Dermis blood vessel endothelial cell (primary cell): ENCODE measurements around the gene AMPD3. TPM values are rescaled to one million over a fixed set of nuclear protein-coding genes. Genes with fewer than 3 reads are reported as not detected.
A peak's percentile ranks its signal among the peaks of the same experiment; 100 is the strongest.

ENCODE experiments used
- DNase-seq: peaks from one replicate; pipeline ENCODE4 v3.0.0; 2010
- total RNA-seq: library from RNA; depleted of rRNA; stranded (reverse); fragments of >200 nt; gene quantifications from 2 replicates; pipeline ENCODE4 v1.2.3, GENCODE V29; 2014

The AMPD3 gene
- total RNA-seq, 1 donor from 2014 or later, result 1.0 TPM

- DNase-seq, result no peak
Observed at GRCh38 chr11:10438458-10438857, 16.6 kb upstream of the AMPD3 start.

GRCh38 chr11:10439351-10439750 is 15.7 kb upstream of the AMPD3 start:
- DNase-seq, result no peak

GRCh38 chr11:10439924-10440323 is 15.1 kb upstream of the AMPD3 start:
- DNase-seq, result no peak

- DNase-seq, result no peak
Observed at GRCh38 chr11:10440401-10440800, 14.7 kb upstream of the AMPD3 start.

DNA sequence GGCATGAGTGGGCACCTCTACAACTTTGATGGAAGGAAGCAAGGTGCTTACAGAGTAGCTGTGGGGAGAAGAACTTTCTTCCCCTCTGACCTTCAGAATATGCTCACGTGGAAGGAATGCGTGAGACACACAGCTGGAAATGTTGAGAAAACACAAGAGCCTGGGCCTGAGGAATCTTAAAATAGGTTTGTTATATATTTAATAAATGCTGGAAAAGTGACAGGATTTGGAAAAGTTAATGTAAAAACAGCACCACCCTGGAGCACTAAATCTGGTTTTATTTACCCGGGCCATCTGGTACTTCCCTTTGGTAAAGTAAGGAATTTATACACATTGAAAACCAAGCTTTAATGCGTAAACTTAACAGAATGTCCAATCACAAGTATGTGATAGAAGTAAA is 14.0 kb upstream of the AMPD3 start:
- no peak for DNase-seq

DNA sequence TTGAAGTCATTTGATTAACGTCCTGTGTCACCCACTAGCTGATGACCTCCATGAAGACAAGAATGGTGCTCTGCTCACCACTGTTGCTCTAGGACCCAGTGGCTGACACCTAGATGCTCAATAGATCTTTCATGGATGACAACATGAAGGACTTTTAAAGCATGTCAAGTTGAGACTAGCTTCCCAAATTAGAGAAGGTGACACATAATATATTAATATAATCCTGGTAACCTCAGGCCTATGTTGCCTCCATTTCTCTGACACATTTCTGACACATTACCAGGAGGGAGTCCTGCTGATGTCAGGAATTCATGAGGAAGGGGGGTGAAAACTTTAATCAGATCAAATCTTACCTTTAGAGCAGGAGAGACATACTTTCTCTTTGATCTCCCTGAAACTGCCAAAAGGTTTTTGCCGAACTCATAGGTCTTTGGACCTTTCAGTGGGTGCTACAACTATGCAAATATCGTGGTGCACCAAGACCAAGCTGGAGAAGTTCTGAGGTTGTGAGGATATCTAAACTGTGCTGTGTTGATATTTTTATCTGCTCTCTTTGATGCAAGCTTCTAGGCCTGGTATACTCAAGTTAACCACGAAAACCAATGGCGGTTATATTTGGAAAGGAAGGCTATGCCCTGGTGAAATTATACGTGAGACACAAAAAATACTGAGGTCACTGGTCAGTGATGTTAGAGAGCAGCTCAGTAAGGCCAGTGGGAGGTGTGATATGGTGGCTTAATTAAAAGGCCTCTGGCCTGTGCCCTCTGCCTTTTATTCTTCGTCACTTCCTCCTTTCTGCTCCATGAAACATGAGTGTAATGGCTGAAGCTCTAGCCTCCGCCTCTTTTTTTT is 13.2 kb upstream of the AMPD3 start:
- DNase-seq, result no peak

- no peak for DNase-seq
Observed at GRCh38 chr11:10443152-10443551, 11.9 kb upstream of the AMPD3 start.

DNA sequence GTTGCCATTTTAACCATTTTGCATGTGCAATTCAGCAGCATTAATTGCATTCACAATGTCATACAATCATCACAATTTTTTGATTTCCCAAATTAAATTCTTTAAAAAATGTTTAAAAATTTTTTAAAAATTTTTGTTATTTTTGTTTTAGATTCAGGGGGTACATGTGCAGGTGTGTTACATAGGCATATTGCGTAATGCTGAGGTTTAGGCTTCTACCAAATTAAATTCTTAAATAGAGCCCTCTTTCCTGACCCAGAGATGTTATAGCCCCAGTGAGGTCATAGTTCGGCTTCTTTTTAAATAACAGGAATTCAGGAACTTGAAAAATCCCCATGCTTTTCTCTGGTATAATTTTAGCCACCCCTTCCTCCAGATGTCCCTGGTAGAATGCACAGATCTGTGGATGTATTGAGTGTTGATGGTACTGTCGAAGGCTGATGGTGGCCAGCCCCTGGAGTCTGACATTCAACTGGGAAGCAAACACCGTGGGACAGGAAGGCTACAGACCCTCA is 11.3 kb upstream of the AMPD3 start:
- DNase-seq, result no peak

DNA sequence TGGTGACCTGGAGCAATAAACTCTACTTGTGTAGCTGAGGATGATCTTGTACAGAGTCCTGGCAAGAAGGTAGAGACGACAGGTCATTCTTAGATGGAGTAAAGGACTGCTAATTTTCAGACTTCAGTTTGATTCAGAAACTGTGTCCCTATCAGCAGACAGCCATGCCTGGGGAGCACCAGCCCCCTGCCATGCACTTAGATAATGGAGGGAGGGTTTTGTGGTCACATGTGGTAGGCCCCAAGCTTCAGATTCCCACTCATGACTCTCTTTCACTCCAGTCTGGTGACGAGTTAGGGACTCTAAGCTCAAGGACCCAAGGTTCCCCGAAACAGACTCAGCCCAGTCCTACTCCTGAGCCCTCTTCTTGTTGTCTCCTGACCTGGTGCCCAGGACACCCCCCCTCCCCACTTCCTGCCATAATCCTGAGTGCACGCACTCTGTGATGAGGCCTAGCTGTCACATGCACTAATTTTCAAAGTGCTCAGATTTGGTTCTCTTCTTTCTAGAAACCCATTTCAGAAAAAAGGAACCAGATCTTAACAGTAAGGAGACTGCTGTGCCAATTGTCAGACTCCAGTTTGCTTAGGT is 10.2 kb upstream of the AMPD3 start:
- no peak for DNase-seq

DNA sequence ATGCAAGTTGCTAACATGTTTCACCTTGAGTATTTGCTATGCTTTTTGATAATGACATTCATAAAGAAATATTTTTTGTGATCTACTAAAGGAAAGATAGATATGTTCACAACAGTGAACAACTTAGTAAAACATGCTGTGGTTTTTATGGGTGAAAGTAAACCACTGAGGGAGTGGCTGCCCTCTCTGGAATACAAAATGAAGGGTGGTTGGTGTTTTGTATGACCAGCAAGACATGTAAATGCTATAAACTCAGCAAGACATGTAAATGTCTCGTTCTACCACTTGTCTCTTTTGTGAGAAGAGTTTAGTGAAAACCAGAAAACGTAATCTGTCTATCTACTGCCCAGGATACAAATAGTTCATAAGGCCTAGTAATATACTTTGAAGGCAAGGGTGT is 7.6 kb upstream of the AMPD3 start:
- DNase-seq, result no peak

DNA sequence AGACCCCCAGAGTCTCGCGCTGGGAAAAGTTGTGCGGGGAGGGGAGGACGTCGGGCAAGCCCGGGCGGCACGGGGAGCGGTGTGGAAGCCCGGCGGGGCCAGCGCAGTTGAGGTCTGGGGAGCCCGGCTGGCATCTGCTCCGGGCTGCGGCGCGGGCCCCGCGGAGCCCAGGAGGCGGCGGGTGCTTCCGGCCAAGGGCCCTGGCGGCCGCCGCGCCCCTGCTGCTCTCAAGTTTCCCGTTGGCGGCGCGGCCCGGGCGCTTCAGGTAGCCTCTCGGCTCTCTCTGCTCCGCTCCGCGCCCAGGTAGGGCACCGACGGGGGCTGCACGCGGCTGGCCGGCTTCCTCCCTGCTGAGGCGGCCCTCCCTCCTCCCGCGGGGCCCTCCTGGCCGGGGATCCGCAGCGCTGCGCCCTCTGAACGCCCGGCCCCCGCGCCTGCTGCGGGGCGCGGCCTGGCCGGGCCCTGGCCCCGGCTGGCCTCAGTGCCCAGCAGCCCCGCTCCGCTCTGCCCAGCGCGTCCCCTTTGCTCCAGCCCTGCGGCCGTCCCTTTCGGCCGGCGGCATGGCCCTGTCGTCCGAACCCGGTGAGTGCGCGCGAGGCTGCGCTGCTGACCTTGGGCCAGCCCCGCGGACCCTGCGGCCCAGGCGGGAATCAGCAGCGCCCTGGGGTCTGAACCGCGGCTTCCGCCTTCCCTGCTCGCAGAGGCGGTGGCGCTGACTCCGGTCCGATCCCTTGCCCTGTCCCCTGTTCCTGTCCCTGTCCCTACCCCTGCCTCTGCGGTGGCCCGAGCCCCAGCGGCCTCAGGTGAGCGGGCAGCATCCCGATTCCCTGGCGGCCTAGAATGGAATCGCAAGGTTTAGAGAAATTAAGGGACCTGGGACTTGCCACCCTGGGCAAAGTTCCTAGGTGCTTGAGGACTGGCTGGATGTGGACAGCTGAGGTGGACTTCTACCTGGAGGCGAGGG is 4.3 kb upstream of the AMPD3 start:
- peak; percentile 41 for DNase-seq

- DNase-seq, result no peak
Observed at GRCh38 chr11:10451426-10452116, 3.5 kb upstream of the AMPD3 start.

GRCh38 chr11:10452211-10452767 is 2.8 kb upstream of the AMPD3 start:
- DNase-seq, result no peak

DNA sequence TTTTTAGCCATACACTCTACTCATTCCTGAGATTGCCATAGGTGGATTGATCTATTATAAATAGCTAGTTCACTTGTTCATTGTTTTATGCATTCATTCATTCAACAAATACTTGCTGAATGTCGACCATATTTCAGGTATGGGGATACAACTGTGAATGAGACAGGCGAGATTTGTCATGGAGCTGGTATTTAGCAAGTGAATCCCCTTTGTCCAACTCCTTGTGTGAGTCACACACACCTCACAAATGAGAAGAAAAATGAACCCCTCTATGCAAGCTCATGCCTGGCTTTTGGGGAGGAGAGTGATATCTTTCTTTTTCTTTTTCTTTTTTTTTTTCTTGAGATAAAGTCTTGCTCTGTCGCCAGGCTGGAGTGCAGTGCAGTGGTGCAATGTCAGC is 1.8 kb upstream of the AMPD3 start:
- no peak for DNase-seq

GRCh38 chr11:10455637-10456487 is 798 bp downstream of the AMPD3 start:
- DNase-seq, result peak; percentile 52

- no peak for DNase-seq
Observed at GRCh38 chr11:10456519-10456918, 1.5 kb downstream of the AMPD3 start.

- no peak for DNase-seq
Observed at GRCh38 chr11:10457901-10458300, 2.8 kb downstream of the AMPD3 start.

DNA sequence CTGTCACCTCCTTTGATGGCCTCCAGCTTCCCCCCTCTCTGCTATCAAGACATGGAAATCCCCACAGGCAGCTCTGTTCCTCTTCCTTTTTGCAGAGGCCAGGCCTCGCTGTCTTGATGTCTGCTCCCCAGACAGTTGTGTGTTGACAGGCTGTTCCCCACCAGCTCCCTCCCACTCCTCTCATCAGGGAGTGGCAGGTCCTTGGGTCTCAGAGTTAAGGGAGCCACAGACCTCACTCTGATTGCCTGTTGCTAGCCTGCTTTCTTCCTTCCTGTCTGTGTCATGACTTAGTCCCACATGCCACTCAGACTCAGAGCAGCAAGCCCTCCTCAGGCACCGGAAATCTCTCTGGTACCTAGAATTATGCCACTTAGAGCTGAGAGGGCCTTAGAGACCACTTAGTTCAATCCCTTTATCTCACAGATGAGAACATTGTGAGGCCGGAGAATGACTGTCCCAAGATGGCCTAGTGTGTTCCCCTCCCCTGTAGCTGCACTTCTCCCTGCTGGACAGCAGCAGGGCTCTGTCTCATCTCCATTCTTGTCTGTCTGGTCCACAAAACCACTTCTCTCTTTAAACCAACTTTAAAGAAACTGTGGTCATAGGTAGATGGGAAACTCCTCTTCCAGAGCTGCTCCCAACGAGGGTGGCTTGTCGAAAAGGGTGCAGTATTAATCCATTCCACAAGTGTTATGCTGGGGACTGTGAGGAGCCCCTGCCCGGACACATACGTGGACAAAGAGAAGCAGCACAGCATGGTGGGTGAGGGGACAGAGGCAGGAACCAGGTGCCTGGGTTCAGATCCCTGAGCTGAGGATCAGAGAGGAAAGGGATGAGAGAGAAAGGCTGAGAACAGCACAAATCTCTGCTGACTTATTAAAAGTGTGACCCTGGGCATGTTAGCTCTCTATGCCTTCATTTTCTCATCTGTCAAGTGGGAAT is 4.2 kb downstream of the AMPD3 start:
- peak; percentile 34 for DNase-seq

- DNase-seq, result no peak
Observed at GRCh38 chr11:10460611-10461275, 5.7 kb downstream of the AMPD3 start.
